ENCODE data around the gene FOXO3.

Gene FOXO3

DNA sequence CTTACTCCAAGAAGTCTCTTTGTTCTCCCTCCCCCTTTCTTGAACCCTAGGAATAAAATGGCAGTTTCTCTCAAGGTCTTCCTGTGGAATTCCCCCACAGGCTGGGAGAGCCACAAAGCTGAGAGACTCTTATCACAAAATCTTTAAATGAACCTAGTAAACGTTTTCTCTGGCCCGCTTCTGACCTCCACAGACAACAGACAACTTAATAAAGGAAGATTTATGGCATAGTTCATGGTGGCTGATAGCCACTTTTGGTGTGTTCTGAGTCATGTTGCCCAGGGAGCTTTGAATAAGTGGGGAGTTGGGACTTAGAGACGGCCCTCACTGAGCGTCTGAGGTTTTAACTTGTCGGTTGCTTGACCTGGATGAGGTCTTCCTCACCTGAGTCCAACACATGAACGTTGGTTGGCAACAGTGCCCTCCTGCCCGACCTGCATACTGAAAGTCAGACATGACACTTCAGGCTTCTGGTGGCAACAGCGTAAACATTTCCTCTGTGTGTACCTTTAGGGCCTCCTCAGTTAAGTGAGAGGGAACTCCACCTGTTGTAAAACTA lies 124.1 kb downstream of the FOXO3 start:
- peak; percentile 70 for DNase-seq (ENCODE audit: low spot score)

DNA sequence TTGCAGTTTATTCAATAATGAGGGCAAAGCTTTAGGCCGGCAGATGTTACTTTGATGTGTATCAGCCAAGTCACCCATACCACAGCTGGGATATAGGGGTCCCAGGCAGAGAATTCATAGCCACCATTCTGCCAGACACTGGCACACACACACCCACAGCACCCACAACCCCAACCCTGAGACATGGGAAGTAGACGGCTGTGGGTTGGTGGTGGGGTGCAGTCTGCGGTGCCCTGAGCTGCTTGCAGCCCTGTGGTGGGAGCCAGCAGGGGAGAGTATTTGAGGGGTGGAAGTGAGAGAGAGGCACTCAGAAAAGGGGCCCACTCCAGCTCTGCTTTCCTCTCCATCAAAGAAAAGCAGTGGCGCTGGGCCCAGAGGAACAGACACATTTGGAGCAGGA lies 125.3 kb downstream of the FOXO3 start:
- DNase-seq (ENCODE audit: low spot score), result no peak

DNA sequence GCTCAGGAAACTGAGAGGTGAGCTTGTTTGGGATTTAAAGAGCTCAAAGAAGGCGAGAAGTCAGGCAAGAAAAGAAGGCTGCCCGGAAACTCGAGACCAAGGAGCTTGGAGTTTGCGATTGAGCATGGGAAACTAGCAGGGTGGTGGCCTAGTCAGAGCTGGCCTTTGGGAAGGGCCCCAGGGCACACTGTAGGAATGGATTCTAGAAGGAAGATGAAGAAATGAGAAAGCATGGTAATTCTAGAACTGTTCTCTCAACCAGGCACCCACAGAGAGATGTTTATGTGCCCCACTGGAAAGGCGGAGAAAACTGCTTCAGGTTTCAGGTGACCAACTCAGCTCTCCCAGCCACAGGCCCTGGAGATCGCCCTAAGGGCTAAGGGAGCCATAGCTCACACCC lies 126.2 kb downstream of the FOXO3 start:
- no peak for DNase-seq (ENCODE audit: low spot score)

DNA sequence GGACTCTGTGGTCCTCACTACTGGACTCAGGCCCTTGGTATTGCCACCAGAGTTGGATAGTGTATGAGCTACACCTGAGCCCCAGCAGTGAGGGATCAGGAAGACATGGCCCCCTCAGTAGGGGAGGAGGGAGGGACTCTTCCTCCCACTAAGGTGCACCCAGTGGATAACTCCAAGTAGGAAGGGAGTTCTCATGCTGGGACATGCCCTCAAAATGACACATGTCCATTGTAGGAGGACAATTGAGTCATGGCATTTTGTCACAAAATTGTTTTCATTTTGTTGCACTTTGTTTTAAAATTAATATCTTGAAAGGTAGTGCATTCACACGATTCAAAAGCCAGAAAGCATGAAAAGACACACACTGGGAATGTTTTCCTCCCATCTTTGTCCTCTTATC lies 127.2 kb downstream of the FOXO3 start:
- no peak for DNase-seq (ENCODE audit: low spot score)

DNA sequence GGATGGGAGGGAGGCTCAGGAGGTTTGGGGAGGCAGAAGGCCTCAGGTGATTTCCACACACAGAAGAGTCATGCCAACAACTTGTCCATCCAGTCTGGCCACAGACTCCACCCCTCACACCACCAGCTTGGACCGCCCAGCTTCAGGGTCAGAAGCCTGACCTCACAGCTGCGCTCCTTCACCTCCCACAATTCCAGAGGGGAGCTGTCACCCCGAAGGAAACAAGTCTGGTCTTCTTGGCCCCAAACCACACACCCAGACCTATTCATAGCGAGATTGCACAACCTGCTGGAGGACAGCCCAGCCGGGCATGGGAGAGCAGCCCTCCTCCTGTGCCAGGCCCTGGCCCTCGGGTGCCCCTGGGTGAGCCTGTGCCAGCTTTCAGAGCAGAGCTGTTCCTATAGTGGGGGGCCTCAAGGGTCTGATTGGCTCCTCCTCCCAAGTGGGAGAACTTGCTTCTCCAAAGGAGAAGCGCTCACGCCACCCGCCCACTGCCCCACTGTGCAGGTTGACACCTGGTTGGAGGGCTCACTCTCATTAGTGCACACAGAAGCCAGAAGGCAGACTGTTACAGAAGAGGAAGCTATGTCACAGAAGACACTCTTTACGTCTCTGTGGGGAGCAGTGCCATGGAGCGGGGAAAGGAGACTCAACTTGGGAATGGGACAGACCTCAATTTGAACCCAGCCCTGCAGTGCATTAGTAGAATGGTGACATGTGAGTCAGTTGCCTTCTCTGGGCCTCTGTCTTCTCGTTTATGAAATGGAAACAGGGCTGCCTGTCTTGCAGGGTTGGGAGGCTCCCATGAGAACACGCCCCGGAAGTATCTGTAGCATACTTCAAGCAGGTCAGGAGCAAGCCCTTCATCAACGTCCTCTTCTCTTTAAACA lies 128.8 kb downstream of the FOXO3 start:
- no peak for DNase-seq (ENCODE audit: low spot score)

DNA sequence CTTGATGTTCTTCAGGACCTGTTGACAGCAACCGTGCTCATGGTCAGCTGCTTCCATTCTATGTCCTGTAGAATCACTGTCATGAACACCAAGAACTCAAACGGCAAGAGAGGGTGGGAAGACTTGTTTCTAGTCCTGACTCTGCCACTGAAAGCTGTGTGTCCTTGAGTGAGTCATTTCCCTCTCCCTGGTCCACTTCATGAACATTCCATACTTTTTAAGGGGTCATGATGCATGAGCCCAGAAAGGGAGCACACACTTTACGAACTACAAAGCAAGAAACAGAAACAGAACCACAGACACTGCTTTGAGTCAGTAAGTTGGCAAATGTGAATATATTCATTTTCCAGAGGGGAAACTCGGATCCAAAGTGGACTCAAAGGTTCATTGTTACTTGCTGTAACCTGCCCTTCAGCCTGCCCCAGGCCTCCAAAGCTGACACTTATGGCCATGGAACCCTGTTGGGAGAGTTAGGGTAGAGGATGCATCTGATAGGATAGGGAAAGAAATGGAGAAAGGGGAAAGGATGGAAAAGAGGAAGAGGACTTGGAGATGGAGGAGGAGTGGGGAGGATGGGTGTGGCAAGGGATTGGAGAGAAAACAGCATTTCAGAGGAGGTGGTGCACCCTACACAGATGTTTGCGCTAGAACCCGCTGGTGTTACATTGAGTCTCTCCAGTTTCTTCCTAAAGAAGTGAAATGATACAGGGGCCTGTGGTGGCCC lies 129.8 kb downstream of the FOXO3 start:
- no peak for DNase-seq (ENCODE audit: low spot score)

DNA sequence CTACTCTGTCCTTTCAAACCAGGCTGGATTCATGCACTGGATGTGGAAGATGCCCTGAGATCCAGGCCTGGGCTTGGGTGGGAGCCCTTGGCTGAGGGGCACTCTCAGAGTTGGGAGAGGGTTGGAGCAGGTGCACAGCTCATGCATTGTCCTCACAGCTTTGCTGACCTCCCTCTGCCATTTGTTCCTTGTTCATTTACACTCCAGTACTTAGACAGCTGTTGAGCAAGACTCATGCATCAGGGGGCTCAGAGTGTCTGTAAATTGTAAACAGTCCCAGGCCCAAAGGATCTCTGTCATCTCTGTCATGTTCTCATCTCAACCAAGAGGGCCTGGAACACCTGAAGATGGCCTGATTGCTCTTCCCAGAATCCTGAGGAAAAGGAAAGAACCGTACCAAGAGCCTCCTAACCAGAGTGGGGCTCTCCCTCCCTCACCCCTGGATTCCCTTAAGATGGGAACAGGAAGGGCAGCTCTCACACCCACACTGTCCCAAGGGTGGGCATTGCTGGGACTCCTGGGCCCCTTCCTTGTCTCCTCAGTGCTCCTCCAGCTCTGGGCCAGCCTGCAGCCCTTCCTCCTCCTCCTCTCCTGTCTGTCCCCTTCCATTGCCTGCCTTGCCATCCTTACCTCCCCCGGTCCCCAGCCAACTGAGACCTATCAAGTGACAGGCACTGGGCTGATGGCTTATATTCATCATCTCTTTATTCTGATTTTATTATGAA lies 132.9 kb downstream of the FOXO3 start:
- no peak for DNase-seq (ENCODE audit: low spot score)

DNA sequence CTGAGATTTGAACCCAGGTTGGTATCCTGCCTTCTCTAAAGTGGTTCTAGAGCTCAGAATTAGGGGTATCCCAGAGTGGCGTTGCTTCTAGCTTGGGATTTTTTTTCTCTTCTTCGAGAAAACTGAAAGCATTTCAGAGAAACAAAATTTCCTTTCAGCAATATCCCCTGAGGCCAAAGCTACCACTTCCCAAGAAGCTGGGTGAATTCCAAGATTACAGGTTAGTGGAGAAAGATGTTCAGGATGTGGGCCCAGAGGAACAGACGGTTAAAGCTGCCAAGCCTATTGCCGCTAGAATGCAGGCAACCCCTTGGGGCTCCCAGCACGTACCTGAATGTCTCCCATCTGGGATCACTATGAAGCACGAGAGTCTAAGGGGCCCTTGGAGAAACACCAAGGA lies 134.1 kb downstream of the FOXO3 start:
- DNase-seq (ENCODE audit: low spot score), result no peak

DNA sequence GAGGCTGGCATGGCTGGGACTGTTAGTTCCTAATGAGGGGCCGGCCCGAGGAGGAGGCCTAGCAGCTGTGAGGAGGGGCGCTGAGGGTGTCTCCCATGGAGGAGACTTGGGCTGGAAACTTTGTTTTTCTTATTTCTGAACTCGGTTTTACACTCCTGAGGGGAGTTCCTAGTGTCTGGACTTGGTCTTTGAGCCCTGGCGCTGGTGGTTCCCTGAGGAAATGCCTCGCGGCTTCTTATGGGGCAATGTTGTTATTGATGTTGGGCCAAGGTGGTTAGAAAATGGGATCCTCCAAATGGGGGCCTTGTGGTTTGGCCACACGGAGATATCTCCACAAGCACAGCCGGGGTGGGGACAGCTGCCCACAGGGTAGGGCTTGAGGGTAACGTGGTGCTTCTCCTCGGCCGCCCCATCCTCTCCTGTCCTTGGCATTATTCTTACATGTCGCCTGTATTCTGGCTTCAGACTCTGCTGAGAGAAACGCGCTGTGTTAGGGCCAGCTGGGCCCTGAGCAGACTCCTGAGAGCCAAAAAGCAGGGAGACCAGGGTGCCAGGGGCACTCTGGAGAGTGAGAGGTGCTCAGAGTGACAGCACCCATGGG lies 136.9 kb downstream of the FOXO3 start:
- DNase-seq (ENCODE audit: low spot score), result no peak

DNA sequence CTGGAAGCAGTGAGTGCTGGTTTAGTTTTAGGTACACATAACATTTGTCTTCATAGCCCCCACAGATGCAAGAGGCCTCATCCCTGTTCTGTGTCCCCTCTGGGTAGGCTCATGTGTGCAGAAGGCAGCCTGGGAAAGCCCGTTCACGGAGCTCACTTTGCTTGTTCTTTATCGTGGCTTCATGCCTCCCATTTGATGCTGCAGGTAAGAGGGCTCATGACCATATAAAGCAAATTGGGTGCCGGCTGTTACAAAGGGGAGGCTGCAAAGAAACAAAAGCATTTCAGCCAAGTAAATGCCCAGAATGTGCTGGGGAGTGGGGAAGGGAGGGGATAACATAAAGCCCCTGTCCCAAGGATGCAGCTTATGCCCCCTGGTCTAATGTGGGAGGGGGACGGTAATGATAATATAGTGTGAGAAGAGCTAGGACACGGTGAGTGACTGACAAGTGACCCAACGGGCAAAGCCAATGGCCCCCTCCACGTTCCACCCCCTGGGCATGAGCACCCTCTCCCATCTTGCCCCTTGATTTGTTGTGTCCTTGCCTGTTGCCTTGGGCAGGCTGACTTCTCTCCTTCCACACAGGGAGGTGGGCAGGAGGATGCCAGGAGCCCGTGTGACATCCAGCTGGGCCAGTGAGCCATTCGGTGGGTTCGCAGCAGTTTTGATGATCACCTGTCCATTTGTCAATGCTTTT lies 138.0 kb downstream of the FOXO3 start:
- DNase-seq (ENCODE audit: low spot score), result no peak

DNA sequence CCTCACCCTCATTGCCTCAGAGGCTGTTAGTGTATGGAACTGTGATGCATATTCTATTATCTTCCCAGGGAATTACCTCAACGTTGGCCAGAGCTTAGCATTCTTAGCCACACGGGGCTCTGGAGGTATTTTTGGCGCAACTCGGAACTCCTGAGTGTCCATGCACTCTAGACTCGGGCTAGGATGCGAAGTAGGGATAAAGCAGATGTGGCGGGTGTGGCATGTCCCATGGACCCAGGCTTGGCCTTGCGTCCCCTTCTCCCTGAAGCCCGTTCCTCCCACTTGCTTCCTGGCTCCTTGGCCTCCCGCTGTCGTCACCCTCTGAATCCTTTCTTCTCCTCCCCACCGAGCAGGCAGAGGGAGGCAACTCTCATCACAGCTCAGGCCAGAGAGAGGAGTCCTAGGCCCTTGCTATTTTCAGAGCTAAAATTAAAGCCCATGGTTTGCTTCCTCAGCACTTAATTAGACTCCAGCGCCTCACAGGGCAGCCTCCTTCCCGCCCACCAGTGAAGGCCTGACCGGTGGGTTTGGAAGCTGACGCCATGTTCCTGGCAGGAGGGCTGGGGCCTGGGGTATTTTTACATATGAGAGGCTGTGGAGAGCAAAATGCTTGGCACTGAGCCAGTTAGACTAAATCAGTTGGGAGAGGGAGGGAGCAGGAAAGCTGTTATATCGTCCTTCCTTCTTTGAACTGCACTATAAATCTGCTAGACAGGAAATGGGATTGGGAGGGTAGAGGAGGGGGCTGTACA lies 138.7 kb downstream of the FOXO3 start:
- no peak for DNase-seq (ENCODE audit: low spot score)

DNA sequence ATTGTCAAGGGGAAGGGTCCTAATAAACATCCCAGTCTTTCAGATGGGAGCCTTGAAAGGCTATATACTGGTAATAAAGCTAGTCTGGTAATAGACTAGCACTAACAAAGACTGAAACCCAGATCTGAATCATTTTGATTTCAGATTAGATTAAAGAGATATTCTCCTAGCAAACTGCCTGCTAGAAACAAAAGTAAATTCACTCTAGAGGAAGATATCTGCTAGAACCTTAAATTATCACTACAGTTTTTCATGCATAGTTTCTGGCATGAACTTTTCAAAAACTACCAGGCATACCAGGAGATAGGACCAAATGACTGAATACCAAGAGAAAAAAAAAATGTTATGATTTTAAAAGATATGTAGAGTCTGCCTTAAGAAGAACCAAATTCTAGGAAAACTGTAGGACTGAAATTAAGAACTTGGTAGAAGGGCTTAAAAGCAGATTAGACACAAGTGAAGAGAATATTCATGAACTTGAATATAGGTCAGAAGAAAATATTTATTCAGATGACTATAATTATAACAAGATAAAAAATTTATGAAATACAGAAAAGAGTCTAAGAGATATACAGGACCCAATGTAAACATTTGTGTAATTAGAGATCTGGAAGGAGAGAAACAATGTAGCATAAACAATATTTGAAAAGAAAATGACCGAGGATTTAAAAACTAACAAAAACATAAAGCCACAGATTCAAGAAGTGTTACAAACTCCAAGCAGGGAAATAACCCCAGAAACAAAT lies 141.6 kb downstream of the FOXO3 start:
- no peak for DNase-seq (ENCODE audit: low spot score)

DNA sequence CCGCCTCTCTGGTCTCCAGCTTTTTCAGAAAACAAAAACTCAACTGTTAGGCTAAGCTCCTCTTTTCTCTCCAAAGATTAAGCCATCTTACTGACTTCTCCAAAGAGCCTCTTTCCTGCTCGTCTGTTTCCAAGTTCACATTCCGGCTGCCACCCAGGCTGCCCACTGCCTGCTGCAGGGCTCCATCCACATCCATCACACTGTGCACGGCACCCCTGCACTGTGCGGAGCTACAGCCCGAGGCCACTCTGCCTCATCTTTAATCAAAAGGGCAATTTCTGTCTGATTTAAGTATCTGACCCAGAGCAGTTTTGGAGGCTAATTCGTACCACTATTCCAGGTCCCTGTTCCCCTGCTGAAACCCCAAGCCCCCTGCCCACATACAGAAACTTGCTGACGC lies 145.9 kb downstream of the FOXO3 start:
- DNase-seq (ENCODE audit: low spot score), result no peak

DNA sequence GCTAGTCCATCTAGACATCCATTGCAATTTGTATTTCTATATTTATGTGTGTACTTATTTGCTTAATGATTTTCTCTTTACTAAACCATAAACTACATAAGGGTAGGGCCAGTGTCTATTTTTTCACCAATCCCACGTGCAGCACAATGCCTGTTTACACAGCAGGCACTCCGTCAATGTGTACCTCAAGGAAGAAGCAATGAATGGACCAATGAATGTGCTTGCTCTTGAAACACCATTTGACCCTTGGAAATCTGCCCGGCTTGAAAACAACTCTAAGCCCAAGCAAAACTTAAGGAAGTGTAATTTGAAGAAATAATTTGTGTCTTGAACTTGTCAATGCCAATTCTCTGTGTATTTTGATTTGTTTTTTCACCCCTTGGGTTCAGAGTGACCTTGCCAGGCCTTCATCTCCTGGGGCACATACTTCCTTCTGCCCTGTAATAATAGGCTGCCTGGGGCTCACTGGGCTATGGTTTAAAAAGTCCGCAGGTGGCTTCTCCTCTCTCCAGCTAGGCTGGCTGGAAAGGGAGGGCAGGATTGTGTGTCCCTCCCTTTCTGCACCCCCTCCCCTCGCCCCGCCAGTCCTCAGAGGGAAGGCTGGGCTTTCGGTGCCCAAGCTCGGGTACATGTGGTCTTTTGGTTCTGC lies 146.7 kb downstream of the FOXO3 start:
- DNase-seq (ENCODE audit: low spot score), result no peak

DNA sequence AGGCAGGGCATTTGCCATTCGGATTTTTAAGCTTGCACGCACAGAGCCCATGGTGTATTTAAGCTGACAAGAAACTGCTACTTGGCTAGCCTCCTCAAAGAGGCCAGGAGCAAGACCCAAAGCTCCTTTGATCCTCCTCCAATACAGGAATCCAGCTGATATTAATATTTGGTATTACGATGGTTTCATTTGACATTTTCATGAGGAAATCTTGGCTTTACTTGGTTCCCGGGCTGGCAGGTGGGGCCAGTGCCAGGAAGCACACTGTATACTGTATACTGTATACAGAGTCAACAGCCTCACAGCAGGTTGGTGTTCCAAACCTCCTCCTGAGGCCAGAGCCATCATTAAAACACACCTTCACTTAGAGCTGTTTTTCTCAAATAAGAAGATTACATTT lies 149.3 kb downstream of the FOXO3 start:
- DNase-seq (ENCODE audit: low spot score), result no peak

DNA sequence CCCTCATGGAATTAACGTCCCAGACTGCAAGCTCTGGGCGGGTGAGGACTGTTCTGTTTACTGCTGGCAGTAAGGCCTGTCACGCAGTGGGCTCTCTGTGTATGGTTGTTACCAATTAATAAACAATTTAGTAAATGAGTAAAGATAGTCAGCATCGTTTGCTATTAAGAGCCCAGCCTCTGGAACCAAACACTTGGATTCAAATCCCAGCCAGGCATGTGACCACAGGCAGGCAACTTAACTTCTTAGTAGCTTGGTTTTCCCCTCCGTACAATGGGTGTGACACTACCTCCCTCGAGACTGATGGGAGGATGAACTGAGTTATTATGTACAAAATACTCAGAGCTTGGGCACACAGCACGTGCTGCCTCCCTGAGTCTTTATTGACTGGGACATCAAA lies 149.8 kb downstream of the FOXO3 start:
- DNase-seq (ENCODE audit: low spot score), result no peak

DNA sequence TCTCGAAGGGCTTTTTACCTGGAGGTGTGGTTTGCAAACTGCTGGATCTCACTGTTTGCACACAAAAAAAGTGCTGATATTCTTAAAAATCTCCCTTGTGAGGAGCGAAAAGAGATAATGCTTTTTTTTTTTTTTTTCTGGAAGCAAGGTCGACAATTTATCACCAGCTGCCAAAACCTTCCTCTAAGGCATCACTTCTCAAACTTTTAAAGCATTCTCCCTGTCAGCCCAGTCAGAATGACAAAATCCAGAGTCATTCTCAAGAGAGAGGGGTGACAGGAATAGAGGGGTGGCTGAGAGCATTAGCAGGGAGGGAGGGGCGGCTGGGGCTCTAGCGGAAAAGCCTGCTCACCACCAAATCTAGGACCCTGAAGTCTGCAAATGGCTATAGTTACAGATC lies 150.4 kb downstream of the FOXO3 start:
- no peak for DNase-seq (ENCODE audit: low spot score)

DNA sequence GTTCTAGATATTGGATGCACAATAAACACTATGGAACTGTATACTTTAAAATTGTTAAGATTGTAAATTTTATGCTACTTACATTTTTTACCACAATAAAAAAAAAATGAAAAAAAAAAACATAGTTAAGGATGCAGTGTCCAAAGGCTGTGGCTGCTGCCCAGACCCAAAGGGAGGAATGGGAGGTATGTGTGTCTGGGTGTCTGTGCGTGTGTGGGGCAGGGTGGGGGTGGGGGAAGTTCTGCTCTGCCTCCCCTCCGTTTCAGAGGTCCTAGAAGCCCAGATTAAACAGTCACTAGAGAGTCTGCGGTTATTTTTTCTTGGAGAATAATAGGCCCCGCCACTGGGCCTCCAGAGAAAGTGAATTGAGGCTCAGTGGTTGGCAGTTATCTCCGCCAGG lies 151.1 kb downstream of the FOXO3 start:
- no peak for DNase-seq (ENCODE audit: low spot score)

DNA sequence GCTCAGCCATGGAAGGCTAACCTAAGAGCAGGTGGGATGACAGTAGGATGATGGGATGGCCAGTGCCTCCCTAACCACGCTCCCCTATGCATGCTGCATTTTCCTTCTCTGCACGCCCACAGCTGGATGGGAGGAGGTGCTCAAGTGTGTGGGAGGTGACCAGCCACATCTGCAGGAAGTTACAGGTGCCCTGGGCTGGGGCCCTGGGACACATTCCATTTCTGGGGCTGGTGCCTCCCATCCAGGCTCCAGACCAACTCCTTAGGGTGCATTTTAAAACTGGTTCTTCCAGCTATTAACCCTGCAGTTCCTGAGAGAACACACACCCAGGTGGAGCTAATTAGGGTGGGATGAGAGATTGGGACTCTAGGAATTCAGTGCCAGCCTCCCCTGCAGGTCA lies 152.2 kb downstream of the FOXO3 start:
- no peak for DNase-seq (ENCODE audit: low spot score)
